ENCODE results near the gene OLFM2.

The OLFM2 gene

DNA sequence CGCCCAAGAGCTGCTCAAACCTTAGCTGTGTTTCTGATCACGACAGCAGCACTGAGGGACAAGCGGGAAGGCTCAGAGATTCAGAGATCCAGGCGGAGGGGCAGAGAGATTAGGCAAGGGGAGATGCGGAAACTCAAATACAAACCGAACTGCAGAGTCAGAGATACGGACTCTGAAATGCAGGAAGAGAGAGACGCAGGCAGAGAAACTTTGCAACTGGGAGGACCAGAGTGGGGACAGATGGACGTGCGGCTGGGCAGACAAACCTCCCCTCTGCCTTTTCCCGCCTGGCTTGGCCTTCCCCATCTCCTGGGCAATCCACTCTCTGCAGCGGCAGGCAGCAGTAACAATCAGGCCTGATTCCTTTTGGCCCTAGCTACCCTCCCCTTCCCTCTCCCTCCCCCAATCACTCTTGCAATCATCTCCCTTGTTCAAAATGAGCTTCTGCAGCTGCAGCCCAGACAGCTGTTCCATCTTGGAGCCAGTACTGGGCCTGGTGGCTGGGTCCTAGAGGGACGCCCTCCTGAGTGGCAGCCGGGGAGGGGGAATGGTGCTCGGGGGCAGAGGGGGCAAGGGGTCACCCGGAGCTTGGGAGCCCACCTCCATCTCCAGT lies 29.7 kb downstream of the OLFM2 start:
- no peak for DNase-seq (ENCODE audit: low read depth in 2 of 2)

DNA sequence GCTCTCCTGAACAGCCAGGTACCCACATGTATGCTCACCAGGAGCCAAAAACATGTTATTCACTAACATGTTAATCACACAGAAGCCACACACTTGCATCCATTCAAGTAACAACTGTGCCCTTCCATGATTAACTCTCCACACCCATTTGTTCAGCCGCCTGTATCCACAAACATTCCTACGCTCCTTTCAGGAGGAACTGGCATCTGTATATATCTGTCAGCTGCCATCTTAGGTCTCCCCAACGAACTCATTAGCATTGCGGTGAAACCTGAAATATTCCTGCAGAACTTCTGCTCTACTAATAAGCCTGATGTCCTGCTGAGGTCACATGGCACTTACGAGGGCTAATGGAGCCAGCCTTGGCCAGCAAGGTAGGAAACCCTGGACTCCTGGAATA lies 33.0 kb downstream of the OLFM2 start:
- no peak for DNase-seq (ENCODE audit: low read depth in 2 of 2)

DNA sequence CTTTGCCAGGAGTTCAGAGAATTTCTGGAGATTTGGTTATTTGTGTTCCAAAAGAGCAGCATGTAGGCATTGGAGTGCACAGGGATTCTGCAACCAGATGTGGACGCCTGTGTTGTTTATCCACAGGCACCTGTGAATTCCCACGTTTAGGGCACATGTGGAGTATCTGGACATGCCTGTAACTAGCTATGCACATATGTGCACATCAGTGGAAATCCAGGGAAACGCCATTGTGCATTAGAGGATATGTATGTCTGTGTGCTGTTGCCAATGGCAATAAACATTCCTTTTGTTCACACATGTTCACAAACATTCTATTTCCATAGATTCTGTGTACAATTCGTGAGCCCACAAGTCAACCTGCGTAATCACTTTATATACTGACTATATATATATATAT lies 34.7 kb downstream of the OLFM2 start:
- DNase-seq (ENCODE audit: low read depth in 2 of 2), result no peak

DNA sequence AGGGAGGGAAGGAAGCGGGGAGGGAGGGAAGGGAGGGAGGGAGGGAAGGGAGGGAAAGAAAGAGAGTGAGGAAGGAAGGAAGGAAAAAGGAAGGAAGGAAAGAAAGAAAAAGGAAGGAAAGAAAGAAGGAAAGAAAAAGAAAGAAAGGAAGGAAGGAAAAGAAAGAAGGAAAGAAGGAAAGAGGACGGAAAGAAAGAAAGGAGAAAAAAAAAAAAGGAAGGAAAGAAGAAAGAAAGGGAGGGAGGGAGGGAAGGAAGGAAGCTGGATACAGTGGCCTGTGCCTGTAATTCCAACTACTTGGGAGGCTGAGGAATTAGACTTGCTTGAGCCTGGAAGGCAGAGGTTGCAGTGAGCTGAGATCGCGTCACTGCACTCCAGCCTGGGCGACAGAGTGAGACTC lies 35.3 kb downstream of the OLFM2 start:
- DNase-seq (ENCODE audit: low read depth in 2 of 2), result no peak

DNA sequence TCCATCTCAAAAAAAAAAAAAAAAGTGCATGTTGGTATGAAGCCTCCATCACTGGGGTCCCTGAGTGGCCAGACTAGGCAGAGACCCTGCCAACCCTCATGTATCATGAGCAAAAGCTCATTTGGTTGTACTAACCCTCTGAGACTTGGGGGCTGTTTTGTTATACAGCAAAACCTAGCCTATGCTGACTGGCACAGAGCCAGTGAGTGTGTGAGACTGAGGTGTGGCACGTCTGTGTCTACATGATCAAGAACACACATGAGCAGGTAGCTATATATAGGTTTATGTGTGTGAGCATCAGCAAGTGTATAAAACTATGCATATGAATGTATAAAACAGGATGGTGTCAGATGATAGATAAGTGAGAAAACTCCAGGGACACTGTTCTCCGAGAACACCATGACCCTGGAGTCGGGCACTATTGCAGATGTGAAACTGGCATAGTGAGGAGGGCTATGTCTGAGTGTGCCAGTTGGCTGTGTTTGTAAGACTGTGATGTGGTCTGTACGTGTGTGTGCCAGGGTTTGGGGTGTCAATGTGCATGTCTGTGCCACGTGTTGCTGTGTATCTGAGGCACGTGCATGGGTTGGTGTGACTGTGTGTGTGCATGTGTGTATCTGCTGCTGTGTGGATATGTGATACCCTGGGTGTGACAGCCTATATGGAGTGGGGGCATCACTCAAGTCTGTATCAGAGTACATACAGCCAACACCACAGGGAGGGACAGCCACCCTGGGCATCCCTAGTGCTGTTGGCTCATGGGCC lies 44.5 kb downstream of the OLFM2 start:
- no peak for DNase-seq (ENCODE audit: low read depth in 2 of 2)

DNA sequence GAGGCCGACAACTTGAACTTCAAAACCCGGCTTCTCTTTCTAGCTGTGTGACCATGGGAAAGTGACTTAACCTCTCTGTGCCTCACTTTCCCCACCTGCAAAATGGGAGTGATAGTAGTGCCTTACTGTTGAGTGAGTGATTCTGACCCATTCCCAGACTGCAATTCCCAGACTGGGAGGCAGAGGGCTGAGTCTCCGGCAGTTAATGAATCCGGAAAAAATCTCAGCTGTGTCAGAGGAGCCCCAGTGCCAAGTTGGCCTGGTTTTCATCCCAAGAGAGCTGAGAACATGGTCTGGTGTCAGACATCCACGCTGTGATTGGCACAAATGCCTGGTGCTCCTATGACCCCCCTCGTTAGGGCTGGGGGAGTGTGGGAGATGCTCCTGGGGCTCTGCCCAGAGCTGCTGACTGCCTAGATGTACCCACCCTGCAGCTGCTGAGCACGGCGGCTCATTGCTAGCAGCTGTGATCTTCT lies 51.2 kb downstream of the OLFM2 start:
- DNase-seq (ENCODE audit: low read depth in 2 of 2), result no peak

DNA sequence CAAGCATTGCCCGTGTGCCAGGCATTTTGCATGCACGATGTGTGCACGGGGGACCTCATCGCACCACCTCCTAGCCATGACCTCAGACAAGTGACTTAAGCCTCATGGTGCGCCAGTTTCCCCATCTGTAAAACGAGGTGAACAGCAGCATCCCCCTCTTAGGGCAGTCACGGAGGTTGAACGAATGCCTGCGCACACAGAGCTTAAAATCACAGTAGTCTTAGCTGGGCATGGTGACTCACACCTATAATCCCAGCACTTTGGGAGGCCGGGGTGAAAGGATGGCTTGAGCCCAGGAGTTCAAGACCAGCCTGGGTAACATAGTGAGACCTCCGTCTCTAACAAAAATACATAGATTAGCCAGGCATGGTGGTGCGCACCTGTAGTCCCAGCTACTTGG lies 52.6 kb downstream of the OLFM2 start:
- no peak for DNase-seq (ENCODE audit: low read depth in 2 of 2)

DNA sequence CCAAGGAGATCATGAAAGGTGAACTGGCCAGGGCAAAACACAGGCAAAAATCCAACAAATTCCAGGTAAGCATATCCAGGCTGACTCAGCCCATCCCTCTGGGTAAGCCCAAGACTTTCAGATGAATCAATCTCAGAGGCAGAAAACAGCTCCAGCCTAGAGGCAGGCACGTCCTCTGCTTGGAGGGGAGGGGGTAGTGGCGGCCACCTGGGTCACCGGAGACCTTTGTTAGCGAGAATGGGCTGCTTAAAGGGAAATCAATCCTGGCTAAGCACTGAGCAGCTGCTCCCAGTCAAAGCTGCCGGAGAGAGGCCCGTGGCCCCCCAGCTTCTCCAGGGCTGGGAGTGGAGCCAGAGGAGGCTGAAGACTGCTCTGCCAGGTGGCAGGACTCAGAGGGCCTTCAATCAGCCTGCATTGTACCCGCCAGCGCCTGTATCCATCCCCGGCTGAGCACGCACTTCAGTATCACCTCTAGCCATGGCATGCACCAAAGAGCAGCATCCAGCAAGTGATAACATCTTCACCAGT lies 53.0 kb downstream of the OLFM2 start:
- no peak for DNase-seq (ENCODE audit: low read depth in 2 of 2)

DNA sequence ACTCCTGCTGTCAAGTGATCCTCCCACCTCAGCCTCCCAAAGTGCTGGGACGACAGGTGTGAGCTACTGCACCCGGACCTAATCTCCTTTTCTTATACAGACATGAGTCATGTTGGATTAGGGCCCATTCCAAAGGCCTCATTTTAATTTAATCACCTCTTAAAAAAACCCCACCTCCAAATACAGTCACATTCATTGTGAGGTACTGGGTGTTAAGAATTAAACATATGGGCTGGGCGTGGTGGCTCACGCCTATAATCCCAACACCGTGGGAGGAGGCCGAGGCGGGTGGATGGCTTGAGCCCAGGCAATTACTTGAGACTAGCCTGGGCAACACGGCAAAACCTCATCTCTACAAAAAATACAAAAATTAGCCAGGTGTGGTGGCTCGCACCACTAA lies 54.6 kb downstream of the OLFM2 start:
- DNase-seq (ENCODE audit: low read depth in 2 of 2), result no peak

DNA sequence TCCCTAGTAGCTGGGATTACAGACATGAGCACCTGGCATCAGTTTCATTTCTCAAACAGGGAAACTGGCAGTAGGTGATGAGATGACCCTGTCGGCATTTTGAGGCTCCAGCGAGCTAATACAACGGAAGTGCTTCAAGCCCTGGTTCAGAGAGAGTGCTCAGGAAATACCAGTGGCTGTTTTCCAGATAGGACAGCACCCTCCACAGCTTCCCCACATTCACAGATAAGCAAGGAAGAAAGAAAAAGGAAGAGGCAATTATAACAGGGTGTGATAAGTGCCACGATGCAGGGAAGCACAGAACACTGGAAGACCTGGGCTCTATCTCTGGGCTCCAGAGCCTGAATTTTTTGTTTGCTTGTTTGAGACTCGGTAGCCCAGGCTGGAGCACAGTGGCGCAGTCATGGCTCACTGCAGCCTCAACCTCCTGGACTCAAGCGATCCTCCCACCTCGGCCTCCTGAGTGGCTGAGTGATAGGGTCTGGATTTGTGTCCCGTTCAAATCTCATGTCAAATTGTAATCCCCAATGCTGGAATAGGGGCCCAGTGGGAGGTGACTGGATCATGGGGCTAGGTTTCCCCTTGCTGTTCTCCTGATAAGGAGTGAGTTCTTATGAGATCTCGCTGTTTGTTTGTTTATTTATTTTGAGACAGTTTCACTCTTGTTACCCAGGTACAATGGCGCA lies 57.7 kb downstream of the OLFM2 start:
- DNase-seq (ENCODE audit: low read depth in 2 of 2), result no peak

DNA sequence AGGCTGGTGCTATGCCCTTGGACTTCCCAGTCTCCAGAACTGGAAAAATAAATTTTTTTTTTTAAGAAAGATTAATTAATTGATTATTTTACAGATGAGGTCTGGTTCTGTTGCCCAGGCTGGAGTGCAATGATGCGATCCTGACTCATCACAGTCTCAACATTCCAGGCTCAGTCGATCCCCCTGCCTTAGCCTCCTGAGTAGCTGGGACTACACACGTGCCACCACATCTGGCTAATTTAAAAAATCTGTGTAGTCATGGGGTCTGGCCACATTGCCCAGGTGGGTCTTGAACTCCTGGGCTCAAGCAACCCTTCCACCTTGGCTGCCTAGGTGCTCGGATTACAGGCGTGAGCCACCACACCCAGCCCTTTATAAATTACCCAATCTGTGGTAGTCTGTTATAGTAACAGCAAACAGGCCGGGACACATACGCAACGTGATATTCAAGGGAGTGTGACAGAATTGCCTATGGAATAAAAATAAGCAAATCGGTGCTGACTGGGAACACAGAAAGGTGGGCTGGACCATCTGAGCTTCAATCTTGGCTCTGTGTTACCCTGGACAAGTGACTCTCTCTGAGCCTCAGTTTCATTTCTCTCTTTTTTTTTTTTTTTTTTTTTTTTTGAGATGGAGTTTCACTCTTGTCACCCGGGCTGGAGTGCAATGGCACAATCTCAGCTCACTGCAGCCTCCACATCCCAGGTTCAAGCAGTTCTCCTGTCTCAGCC lies 58.4 kb downstream of the OLFM2 start:
- no peak for DNase-seq (ENCODE audit: low read depth in 2 of 2)

DNA sequence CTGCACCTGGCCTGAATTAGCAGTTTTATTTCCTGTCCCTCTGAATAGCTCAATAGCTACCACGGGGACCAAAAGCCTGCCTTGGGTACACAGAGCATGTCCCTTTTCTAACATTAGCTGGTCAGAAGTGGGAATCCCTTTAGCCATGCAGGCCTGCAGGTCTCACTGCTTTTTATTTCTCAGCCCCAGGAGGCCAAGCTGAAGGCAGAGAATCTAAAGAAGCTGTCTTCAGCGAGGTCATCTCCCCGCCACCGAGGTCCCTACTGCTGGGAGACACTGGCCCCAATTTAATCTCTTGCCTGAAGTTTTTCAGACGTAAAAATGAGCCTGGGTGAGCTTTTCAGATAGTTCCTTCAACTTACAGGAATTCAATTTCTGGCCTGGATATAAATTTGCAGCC lies 60.5 kb downstream of the OLFM2 start:
- DNase-seq (ENCODE audit: low read depth in 2 of 2), result no peak

DNA sequence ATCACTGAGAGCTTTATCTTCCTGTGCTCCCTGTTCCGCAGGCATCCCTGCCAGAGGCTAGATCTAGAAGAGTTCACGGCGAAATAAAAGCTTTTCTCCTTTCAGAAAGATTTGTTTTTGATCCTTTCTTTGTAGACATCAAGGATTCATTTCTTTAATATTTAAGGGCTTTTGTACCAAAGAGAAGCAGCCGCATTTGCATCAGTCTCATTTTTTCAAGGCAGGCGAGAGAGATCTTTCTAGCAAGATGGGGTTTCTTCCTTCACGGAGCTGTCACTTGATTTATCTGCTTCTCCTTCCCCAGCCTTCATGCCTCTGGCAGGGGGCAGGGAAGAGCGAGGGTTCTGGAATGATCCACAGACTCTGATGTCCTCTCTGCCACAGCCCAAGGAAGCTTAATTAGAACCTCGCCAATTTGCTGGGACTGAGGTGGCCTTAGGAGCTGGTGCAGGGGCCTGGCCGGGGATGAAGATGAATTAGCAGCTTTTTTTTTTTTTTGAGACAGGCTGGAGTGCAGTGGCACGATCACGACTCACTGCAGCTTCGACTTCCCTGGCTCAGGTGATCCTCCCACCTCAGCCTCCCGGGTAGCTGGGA lies 61.2 kb downstream of the OLFM2 start:
- no peak for DNase-seq (ENCODE audit: low read depth in 2 of 2)

DNA sequence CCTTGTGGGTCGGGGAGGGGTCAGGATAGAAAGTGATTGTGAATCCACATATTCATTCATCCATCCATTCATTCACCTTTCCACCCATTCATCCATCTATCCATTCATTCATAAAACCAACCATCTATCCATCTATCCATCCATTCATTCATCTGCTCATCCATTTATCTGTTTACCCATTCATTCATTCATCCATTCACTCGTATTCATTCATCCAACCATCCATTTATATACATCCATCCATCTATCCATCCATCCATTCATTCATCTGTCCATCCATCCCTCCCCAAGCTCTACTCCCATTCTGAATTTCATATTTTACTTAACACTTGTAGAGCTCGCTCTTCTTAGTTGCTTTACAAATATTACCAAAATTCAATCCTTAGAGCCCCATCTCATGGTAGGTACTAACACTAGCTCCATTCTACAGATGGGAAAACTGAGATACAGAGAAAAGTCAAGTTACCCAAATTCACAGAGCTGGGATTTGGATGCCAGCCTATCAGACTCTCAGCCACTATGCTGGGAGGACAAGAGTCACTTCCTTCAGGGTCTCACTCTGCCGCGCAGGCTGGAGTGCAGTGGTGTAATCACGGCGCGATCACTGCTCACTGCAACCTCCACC lies 63.6 kb downstream of the OLFM2 start:
- no peak for DNase-seq (ENCODE audit: low read depth in 2 of 2)

DNA sequence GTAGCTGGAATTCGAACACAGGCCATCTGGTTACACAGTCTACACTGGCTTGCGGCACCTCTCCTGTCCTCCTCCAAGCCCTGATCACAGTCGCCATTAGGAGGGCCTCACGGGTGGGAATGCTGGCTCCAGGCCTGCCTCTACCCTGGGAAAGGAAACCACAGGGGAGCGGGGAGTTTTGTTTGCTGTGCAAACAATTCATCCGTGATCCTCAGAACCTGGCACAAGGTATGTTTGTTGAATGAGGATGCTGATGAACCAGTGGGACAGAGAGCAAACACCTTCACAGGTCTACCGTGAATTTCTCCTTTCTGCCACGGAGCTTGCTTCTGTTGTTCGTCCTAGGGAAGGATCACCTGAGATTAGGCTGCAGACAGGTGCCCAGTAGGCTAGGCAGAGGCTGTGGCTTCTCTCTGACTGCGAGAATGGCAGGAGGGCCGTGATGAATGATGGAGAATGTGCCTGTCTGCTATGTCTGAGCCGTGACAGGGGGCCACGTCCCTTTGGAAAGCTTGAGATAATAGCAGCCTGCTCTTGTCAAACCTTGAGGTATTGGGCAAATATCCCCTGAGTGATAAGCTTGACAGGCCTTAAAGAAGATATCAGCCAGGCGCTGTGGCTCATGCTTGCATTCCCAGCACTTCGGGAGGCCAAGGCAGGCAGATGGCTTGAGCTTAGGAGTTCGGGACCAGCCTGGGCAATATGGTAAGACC lies 64.5 kb downstream of the OLFM2 start:
- no peak for DNase-seq (ENCODE audit: low read depth in 2 of 2)

DNA sequence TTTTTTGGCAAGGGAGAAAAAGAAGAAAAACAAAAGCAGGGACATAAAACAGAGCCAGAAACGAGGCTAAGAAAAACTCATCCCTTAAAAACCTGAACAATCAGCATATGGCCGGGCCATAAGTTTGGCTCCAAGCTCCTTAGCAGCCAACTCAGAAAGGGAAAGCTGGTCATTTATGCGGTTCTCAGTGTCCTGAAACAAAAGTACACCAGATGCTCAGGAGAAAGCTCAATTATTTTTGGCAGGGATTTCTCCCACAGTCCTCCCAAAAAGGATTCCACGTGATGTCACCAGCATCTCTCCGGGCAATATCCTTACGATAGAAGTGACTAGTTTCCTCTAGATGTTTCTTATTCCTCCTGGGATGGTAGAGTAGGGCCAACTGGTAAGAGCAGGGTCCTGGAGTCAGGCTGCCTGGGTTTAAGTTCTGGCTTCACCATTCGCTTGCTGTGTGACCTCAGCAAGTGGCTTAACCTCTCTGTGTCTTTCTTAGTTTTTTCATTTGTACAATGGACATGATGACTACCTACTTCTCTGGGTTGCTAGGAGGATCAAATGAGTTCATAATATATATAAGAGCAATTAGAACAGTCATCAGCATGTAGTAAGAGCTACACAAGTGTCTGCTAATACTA lies 67.2 kb downstream of the OLFM2 start:
- DNase-seq (ENCODE audit: low read depth in 2 of 2), result no peak

DNA sequence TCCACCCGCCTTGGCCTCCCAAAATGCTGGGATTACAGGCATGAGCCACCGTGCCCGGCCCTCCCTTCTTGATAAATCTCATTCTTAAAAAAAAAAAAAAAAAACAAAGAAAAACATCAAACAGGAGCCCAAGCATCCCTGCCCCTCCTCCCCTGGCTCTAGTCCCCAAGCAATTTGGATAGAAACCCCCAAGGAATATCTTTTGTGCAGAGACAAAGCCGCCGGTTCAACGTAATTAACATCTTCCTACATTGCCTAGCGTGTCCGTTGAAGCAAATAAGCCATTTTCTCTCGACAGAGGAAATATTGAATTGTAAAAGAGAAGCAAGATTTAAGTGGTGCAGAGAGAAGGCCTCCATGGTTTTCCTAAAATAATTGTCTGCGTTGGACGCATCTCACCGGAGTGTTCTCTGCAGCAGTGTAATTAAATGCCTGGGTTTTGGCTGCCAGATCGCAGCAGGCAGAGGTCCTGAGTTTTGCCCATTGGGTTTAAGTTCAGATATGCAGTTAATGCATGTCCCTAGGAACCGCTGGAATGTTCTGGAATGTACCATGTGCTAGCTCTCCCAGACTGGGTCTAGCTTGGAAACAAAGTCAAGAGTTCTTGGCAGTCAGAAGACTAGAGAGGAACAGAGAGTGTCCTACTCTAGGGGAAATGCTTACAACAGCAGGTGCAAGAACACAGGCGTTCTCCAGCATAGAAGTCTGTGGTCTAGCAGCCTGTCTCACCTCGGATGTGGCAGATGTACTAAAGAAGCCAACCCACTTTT lies 70.4 kb downstream of the OLFM2 start:
- no peak for DNase-seq (ENCODE audit: low read depth in 2 of 2)

DNA sequence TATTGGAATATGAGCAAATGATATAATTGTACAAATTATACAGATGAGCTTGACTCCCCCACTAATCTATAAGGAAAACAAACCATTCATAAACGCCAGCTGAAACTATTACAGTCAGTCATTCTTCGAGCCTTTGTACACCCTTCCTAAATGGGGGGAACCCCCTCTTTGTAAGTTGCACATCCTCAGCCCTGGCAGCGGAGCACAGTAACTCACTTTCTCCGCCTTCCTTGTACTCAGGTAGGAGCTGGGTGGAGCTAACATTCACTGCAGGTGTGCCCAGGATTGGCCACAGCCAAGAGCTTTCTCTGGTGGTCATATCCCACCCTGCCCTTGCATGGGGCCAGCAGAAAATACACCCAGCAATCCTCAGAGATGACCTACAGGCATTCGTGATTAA lies 72.6 kb downstream of the OLFM2 start:
- no peak for DNase-seq (ENCODE audit: low read depth in 2 of 2)

DNA sequence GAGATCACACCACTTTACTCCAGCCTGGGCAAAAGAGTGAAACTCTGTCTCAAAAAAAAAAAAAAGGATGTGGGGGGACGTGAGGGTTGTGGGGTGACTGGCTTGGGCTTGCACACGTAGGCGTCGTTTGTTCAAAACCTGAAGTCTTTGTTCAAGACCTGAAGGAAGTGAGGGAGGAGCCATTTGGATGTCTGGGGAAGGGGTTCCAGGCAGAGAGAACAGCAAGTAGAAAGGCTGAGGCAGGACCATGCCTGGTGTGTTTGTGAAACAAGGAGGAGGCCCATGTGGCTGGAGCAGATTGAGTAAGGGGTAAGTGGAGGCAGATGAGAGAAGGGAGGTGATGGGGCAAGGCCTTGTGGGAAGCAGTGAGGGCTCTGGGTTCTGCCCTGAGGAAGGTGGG lies 73.4 kb downstream of the OLFM2 start:
- DNase-seq (ENCODE audit: low read depth in 2 of 2), result no peak
